PC-3 (cell line): Measurements from ENCODE around the gene D2HGDH. TPM values are rescaled to one million over a fixed set of nuclear protein-coding genes. Genes with fewer than 3 reads are reported as not detected.

ENCODE experiments used
- ATAC-seq: fragments of 200-7000 bp; cut with Tn5 transposase; 2 replicates; pipeline ENCODE4 v1.9.1; 2020; ENCODE audit warnings: mild to moderate bottlenecking, moderate library complexity
- BruUV-seq: library from RNA; stranded (reverse); fragments of 400-500 nt; replicated peaks from 2 replicates; lab custom pipeline; 2021; lab: Mats Ljungman, UMichigan
- CTCF ChIA-PET: fragments of 300-600 bp; sonication (Branson Sonifier 250); formaldehyde crosslinking; loops from one replicate; lab custom pipeline; 2022; ENCODE audit warnings: antibody characterized with exemption; lab: Charles Lee
- POLR2A ChIA-PET: fragments of 300-600 bp; sonication (Branson Sonifier 250); formaldehyde crosslinking; loops from one replicate; lab custom pipeline; 2022; ENCODE audit warnings: antibody characterized with exemption; ENCODE audit not compliant: unreplicated experiment; lab: Charles Lee
- DNase-seq: peaks from one replicate; pipeline ENCODE4 v3.0.0-alpha.2; 2015
- H2AFZ ChIP-seq: fragments of 300-600 bp; sonication (generic); 2 replicates; pipeline ENCODE4 v1.6.0; 2016; ENCODE audit warnings: antibody characterized with exemption, low read length
- H3F3A ChIP-seq: fragments of 300-600 bp; sonication (generic); one replicate; pipeline ENCODE4 v1.6.0; 2017; ENCODE audit warnings: antibody characterized with exemption, low read length, control low read depth, mild to moderate bottlenecking; ENCODE audit not compliant: unreplicated experiment
- H3K27ac ChIP-seq: fragments of 300-600 bp; sonication (generic); 2 replicates; pipeline ENCODE4 v1.5.1; 2016; ENCODE audit warnings: mild to moderate bottlenecking, low read length
- H3K27me3 ChIP-seq: fragments of 300-600 bp; sonication (generic); 2 replicates; pipeline ENCODE4 v1.6.1; 2016; ENCODE audit warnings: low read length, mixed read lengths
- H3K36me3 ChIP-seq: fragments of 300-600 bp; sonication (generic); 2 replicates; pipeline ENCODE4 v1.6.1; 2016; ENCODE audit warnings: low read depth, mixed run types, low read length, mixed read lengths
- H3K4me1 ChIP-seq: fragments of 300-600 bp; sonication (generic); 2 replicates; pipeline ENCODE4 v1.5.1; 2016; ENCODE audit warnings: low read length; ENCODE audit not compliant: insufficient read depth
- H3K4me2 ChIP-seq: fragments of 300-600 bp; sonication (generic); 2 replicates; pipeline ENCODE4 v1.6.0; 2016; ENCODE audit warnings: low read length
- H3K4me3 ChIP-seq: fragments of 300-600 bp; sonication (generic); 2 replicates; pipeline ENCODE4 v1.5.1; 2016; ENCODE audit warnings: mild to moderate bottlenecking, low read length, mixed read lengths
- H3K79me2 ChIP-seq: fragments of 300-600 bp; sonication (generic); 2 replicates; pipeline ENCODE4 v1.6.1; 2017; ENCODE audit warnings: low read length, mixed read lengths
- H3K9ac ChIP-seq: fragments of 300-600 bp; sonication (generic); 2 replicates; pipeline ENCODE4 v1.6.0; 2016; ENCODE audit warnings: mild to moderate bottlenecking, low read length
- H3K9me2 ChIP-seq: fragments of 300-600 bp; sonication (generic); replicated peaks from 2 replicates; pipeline ENCODE4 v1.6.1; 2016; ENCODE audit warnings: mixed run types, low read length, mixed read lengths
- H3K9me3 ChIP-seq: fragments of 300-600 bp; sonication (generic); 2 replicates; pipeline ENCODE4 v1.6.1; 2016; ENCODE audit warnings: low read length, mixed read lengths
- H4K20me1 ChIP-seq: fragments of 300-600 bp; sonication (generic); 2 replicates; pipeline ENCODE4 v1.6.1; 2016; ENCODE audit warnings: low read length, mixed read lengths
- EZH2 ChIP-seq: fragments of 300-600 bp; sonication (generic); IDR thresholded peaks from one replicate; pipeline ENCODE4 v1.6.1; 2017; ENCODE audit warnings: antibody characterized with exemption, mild to moderate bottlenecking, low read length; ENCODE audit not compliant: unreplicated experiment
- EZH2phosphoT487 ChIP-seq: fragments of 300-600 bp; sonication (generic); IDR thresholded peaks from 2 replicates; pipeline ENCODE4 v1.6.1; 2018; ENCODE audit warnings: mild to moderate bottlenecking, antibody characterized with exemption, low read length, borderline replicate concordance
- intact Hi-C: fragments of 100-400 bp; cut with micrococcal nuclease; formaldehyde crosslinking; loops from 2 replicates; pipeline ENCODE4 v1.9.0; 2023
- total RNA-seq: library from RNA; depleted of rRNA; stranded (reverse); fragments of >200 nt; gene quantifications from 2 replicates; pipeline ENCODE4 v1.2.3, GENCODE V29; 2014
- TF ChIP-seq, protein P1 (sequence below): fragments of 300-600 bp; sonication (generic); conservative IDR thresholded peaks from 2 replicates; pipeline ENCODE4 v1.5.1; 2017; ENCODE audit warnings: antibody characterized with exemption, low read depth, mild to moderate bottlenecking, low read length

D2HGDH gene
- total RNA-seq, 1 experiment from 2014 or later: 28.5 TPM

DNA sequence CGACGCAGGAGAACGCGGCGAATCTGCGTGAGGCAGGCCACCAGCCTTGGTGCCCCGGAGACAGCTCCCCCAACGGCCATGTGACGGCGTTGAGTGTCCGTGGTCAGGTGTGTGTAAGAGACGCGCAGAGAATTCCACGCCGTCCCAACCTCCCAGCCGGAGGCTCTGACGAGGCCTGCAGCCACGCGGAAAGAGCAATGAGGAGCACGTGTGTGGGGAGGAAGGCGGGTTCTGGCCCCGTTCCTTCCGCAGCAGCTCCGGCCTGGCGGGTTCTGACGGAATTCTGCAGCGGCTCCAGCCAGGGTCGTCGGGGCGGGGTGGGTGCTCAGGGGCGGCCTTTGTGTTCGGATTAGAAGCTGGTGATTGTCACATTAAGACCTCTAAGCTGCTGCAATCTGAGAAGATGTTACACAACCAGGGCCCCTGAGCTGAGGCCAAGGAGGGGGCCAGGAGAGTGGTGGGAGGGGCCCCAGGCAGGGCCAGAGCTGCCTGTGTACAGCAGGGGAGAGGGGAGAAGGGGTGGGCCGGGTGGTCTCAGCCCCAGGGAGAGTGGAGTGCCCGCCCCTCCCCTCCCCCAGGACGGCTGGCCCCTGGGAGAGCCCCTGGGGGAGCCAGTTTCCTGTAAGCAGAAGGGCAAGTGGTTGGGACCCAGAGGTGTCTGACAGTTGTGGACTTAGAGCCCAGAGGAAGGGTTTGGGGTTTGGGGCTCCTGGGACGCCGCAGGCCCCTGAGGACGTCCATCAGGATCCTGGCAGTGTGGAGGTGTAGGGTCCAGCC, 37.0 kb downstream of the D2HGDH start:
- Histone ChIP-seq H3K27me3 (no peaks in the 10 kb centered on the region), H3K9me3 (no peaks in the 10 kb centered on the region), H3K4me2 (no peak overlapping the region), H2AFZ (no peak overlapping the region), H3K36me3 (no peaks in the 10 kb centered on the region), H3K4me3 (no peak overlapping the region), H3F3A (no peaks in the 10 kb centered on the region), H3K79me2 (no peaks in the 10 kb centered on the region), H3K9ac (no peak overlapping the region), H3K9me2 (no peaks in the 10 kb centered on the region), H4K20me1 (no peaks in the 10 kb centered on the region), H3K27ac (no peak overlapping the region), H3K4me1 (peaks cover 5% of the 10 kb centered on the region)
- no TSS peak for BruUV-seq
- intact Hi-C loops: no loop called here
- no peak for DNase-seq
- ChIA-PET CTCF (no interaction called here), POLR2A (no interaction called here)
- TF ChIP-seq EZH2phosphoT487 (no peak), EZH2 (no peak)
- TF ChIP-seq, protein P1, sequence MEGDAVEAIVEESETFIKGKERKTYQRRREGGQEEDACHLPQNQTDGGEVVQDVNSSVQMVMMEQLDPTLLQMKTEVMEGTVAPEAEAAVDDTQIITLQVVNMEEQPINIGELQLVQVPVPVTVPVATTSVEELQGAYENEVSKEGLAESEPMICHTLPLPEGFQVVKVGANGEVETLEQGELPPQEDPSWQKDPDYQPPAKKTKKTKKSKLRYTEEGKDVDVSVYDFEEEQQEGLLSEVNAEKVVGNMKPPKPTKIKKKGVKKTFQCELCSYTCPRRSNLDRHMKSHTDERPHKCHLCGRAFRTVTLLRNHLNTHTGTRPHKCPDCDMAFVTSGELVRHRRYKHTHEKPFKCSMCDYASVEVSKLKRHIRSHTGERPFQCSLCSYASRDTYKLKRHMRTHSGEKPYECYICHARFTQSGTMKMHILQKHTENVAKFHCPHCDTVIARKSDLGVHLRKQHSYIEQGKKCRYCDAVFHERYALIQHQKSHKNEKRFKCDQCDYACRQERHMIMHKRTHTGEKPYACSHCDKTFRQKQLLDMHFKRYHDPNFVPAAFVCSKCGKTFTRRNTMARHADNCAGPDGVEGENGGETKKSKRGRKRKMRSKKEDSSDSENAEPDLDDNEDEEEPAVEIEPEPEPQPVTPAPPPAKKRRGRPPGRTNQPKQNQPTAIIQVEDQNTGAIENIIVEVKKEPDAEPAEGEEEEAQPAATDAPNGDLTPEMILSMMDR: no peak
- no peak for ATAC-seq

DNA sequence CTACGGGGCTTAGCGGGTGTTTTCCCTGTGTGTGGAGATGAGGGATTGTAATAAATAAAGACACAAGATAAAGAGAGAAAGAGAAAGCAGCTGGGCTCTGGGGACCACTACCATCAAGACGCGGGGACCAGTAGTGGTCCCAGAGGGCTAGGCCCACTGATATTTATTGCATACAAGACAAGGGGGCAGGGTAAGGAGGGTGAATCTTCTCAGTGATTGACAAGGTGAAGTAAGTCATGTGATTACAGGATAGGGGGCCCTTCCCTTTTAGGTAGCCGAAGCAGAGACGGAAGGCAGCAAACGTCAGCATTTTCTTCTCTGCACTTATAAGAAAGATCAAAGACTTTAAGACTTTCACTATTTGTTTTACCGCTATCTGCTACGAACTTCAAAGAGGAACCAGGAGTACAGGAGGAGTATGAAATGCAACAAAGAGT, 37.7 kb downstream of the D2HGDH start:
- H3K4me3 ChIP-seq: no peak overlapping the region
- peaks cover 5% of the 10 kb centered on the region for H3K4me1 ChIP-seq
- no peak overlapping the region for H3K4me2 ChIP-seq
- no peaks in the 10 kb centered on the region for H3K9me2 ChIP-seq
- no peaks in the 10 kb centered on the region for H3K36me3 ChIP-seq
- H3K9ac ChIP-seq: no peak overlapping the region
- intact Hi-C loops: no loop called here
- H3K79me2 ChIP-seq: no peaks in the 10 kb centered on the region
- ATAC-seq: no peak
- no peak overlapping the region for H3K27ac ChIP-seq
- no peak for DNase-seq
- H3F3A ChIP-seq: no peaks in the 10 kb centered on the region
- CTCF ChIA-PET: no interaction called here
- H3K9me3 ChIP-seq: no peaks in the 10 kb centered on the region
- H2AFZ ChIP-seq: no peak overlapping the region
- BruUV-seq: no TSS peak
- TF ChIP-seq, protein P1: no peak
- TF ChIP-seq EZH2: no peak
- TF ChIP-seq EZH2phosphoT487: no peak
- POLR2A ChIA-PET: no interaction called here
- no peaks in the 10 kb centered on the region for H4K20me1 ChIP-seq
- H3K27me3 ChIP-seq: no peaks in the 10 kb centered on the region
